Sigmoid colon (tissue), 4 donors: ENCODE results near the gene SLC4A9.

Experiments
- EP300 ChIP-seq, 4 donors: sonication (generic); formaldehyde crosslinking; IDR thresholded peaks; one replicate each; pipeline ENCODE4 v1.6.1; 2017; ENCODE audit warnings: antibody characterized with exemption in 4 of 4
- TF ChIP-seq, protein P1 (sequence below), 4 experiments: fragments of 450-650 bp in 3 of 4; fragments of 200-600 bp in 1 of 4; IDR thresholded peaks; one replicate each; pipeline ENCODE4 v1.5.1; 2016 to 2019; ENCODE audit warnings: antibody characterized with exemption in 4 of 4, mild to moderate bottlenecking in 3 of 4, moderate library complexity in 2 of 4

- TF ChIP-seq, protein P1, sequence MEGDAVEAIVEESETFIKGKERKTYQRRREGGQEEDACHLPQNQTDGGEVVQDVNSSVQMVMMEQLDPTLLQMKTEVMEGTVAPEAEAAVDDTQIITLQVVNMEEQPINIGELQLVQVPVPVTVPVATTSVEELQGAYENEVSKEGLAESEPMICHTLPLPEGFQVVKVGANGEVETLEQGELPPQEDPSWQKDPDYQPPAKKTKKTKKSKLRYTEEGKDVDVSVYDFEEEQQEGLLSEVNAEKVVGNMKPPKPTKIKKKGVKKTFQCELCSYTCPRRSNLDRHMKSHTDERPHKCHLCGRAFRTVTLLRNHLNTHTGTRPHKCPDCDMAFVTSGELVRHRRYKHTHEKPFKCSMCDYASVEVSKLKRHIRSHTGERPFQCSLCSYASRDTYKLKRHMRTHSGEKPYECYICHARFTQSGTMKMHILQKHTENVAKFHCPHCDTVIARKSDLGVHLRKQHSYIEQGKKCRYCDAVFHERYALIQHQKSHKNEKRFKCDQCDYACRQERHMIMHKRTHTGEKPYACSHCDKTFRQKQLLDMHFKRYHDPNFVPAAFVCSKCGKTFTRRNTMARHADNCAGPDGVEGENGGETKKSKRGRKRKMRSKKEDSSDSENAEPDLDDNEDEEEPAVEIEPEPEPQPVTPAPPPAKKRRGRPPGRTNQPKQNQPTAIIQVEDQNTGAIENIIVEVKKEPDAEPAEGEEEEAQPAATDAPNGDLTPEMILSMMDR (IDR thresholded peaks at IDR 0.05): peak; percentile 79 to 91 (median 89)
- no peak for TF ChIP-seq EP300 (IDR thresholded peaks at IDR 0.05)
These were observed 2.3 kb upstream of the SLC4A9 start for GRCh38 chr5:140357726-140358093.
